Activated T-cell treated with anti-CD3 and anti-CD28 coated beads, Interleukin-2, amount 50 U/mL, for 24 hours (primary cell): Measurements from ENCODE around the gene LDLRAD4.
A peak's percentile ranks its signal among the peaks of the same experiment; 100 is the strongest.

Experiments used
- DNase-seq: peaks from one replicate; pipeline ENCODE4 v3.0.0-alpha.2; 2020
- H3K27ac Mint-ChIP-seq: 2 replicates; pipeline ENCODE4 v1.8.0; 2020; ENCODE audit warnings: mild to moderate bottlenecking, mixed read lengths
- H3K27me3 Mint-ChIP-seq: 2 replicates; pipeline ENCODE4 v1.8.0; 2020; ENCODE audit warnings: mixed read lengths
- H3K36me3 Mint-ChIP-seq: 2 replicates; pipeline ENCODE4 v1.8.0; 2020; ENCODE audit warnings: low read depth, mixed read lengths
- H3K4me1 Mint-ChIP-seq: 2 replicates; pipeline ENCODE4 v1.8.0; 2020; ENCODE audit warnings: low read depth, mixed read lengths
- H3K4me3 Mint-ChIP-seq: 2 replicates; pipeline ENCODE4 v1.8.0; 2020; ENCODE audit warnings: mild to moderate bottlenecking, moderate library complexity, mixed read lengths
- H3K9me3 Mint-ChIP-seq: 2 replicates; pipeline ENCODE4 v1.8.0; 2020; ENCODE audit warnings: mixed read lengths

Gene LDLRAD4

DNA sequence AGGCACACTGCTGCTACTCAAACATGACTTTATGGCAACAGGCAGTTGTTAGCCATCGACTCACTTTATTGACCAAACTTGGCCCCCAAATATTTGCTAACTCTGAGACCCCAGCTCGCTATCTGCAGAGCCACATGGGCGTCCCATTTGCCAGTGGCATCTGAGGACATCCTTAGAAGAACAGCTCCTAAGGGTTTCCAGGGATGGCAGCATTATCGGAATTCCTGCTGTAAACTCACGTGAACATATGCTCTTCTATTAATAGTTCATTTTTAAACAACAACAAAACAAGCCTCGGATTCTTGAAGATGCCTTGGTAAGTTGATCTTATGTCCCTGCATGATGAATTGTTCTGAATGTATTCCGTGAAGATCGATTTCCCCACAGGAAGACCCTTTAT lies 181.0 kb downstream of the LDLRAD4 start:
- Mint-ChIP-seq H3K27me3 (no peaks in the 10 kb centered on the region), H3K36me3 (peaks cover 41% of the 10 kb centered on the region), H3K4me1 (peaks cover 32% of the 10 kb centered on the region), H3K9me3 (no peaks in the 10 kb centered on the region), H3K4me3 (no peak overlapping the region), H3K27ac (no peak overlapping the region)
- DNase-seq: no peak

DNA sequence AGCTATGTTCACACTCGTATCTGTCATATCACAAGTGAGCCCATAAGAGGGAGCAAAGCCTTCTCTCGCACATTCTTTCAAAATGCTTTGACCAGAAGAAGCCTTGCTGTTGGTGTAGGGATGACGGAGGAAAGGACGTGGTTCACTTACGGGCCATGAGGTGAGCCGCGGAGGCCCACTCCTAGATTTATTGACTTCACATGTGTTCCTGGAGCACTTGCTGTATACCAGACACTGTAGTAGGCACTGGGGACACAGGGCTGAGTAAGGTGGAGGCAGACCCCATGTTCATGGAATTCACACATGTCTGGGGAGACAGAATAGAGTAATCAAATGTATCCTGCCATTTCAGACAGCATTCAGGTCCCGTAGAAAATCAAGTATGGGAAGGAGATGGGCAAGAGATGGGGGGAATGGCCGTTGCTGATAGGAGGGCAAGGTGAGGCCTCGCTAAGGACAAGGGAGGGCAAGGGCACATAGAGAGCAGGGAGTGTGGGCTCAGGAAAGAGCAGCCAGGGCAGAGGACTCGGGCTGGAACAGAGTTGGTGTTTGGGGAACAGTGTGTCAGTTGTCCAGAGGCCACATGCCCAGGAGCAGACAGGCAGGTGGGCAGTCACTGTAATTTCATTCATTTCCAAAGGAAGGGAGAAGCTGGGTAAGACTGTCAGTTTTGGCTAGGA lies 182.2 kb downstream of the LDLRAD4 start:
- Mint-ChIP-seq H3K27me3 (no peaks in the 10 kb centered on the region), H3K27ac (peak overlapping the region; percentile 10)

DNA sequence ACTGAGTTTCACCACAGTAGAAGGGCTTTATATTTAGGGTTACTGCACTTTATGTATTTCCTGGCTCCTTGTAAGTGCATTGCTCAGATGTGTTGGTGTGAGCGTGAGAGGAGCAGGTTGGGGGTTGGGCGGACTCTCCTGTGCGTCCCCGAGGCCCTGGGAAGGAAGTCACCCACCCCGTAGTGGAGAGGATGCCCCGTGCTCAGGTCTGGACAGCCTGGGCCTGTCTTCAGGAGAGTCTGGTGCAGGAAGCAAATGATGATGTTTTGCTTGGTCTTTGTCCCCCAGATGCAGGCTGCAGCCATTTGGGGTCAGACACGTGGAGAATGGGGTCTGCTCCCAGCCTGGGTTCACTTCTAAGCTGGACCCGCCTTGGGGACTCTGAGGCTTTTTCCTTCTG lies 182.8 kb downstream of the LDLRAD4 start:
- Mint-ChIP-seq H3K27ac (no peak overlapping the region), H3K4me1 (peaks cover 24% of the 10 kb centered on the region), H3K9me3 (no peaks in the 10 kb centered on the region), H3K36me3 (peaks cover 39% of the 10 kb centered on the region), H3K27me3 (no peaks in the 10 kb centered on the region), H3K4me3 (no peak overlapping the region)
- DNase-seq: no peak

More for the DNA sequence above, 182.2 kb downstream of the LDLRAD4 start:
- Mint-ChIP-seq H3K4me1 (peaks cover 25% of the 10 kb centered on the region), H3K36me3 (peaks cover 42% of the 10 kb centered on the region), H3K4me3 (no peak overlapping the region), H3K9me3 (no peaks in the 10 kb centered on the region)
- DNase-seq: no peak

DNA sequence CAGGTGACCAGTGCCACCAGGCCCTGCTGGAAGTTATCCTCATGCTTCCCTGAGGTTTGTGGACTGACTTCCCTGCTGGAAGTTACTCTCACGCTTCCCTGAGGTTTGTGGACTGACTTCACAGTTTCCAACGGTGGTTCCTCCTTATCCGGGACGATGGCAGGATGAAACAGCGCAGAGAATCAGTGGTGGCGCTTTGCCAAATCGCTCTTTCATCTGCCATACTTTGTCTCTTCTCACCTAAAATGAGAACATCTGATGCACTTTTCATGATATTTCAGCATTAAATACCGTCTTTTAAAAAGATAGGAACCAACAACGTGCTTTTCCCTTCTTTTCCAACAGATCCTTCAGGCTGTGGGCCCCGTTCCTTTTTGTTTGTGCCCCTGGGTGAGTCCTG lies 183.3 kb downstream of the LDLRAD4 start:
- H3K27ac Mint-ChIP-seq: no peak overlapping the region
- DNase-seq: no peak
- H3K4me3 Mint-ChIP-seq: no peak overlapping the region
- H3K27me3 Mint-ChIP-seq: no peaks in the 10 kb centered on the region
- peaks cover 39% of the 10 kb centered on the region for H3K36me3 Mint-ChIP-seq
- peaks cover 24% of the 10 kb centered on the region for H3K4me1 Mint-ChIP-seq
- no peaks in the 10 kb centered on the region for H3K9me3 Mint-ChIP-seq

DNA sequence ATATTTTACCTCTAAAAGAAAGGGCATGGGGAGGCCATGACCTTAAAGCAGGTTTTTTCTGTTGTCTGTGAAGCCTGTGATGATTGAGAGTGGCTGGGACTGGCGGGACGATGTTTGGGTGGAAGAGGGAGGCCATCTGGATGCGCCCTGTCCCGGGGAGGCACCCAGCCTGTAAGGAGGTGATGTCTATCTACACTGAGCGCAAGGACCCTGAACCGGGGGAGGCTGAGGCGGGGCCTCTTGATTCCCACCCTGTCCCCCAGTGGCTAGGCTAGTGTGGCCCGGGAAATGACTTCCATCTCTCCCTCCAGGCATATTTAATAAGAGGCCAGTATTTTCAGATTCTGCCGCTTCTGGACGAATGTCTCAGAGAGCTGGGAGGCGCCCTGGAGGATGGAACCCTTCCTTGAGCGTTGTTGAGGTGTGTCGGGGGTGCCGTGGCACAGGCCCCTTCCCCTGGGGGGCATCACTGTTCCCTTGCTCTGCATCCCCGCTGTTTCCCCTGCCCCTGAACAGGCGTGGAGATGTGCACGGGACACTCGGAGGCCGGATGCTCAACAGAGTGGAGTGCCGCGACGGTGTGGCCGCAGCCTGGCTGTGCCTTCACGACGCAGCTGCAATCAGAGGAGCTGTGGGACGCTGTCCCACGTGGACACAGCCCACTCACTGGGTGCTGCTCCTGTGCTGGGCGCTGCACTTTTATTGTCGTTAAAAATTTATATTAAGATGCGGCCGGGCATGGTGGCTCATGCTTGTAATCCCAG lies 185.4 kb downstream of the LDLRAD4 start:
- H3K4me1 Mint-ChIP-seq: peaks cover 26% of the 10 kb centered on the region
- H3K27me3 Mint-ChIP-seq: no peaks in the 10 kb centered on the region
- H3K4me3 Mint-ChIP-seq: no peak overlapping the region
- no peak for DNase-seq
- H3K27ac Mint-ChIP-seq: no peak overlapping the region
- H3K36me3 Mint-ChIP-seq: peaks cover 23% of the 10 kb centered on the region
- no peaks in the 10 kb centered on the region for H3K9me3 Mint-ChIP-seq

DNA sequence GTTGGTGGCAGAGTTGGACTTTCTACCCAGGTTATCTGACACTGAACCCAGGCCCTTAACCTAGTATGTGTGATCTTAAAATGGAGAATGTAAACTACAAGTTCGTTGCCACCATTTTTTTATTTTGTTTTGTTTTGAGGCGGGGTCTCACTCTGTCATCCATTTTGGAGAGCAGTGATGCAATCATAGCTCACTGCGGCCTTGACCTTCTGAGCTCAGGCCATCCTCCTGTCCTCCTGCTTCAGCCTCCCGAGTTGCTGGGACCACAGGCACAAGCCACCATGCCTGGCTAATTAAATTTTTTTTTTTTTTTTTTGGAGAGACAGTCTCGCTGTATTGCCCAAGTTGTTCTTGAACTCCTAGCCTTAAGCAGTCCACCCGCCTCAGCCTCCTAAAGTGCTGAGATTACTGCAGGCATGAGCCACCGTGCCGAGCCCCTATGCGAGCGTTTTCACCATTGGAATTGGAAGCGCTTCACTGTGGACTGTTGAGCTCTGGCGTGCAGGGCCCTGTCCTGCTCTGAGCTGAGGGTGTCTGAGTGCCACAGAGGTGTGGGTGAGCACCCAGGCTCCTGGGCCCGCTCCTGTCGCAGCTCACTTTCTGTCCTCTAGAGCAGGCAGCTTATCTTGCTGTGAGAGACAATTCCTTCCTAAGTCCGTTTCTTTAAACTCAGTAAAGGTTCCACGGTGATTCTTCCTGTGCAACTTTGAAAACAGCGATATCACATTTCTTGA lies 186.9 kb downstream of the LDLRAD4 start:
- Mint-ChIP-seq H3K9me3 (no peaks in the 10 kb centered on the region), H3K36me3 (peaks cover 27% of the 10 kb centered on the region), H3K4me1 (peaks cover 26% of the 10 kb centered on the region), H3K27ac (no peak overlapping the region), H3K4me3 (no peak overlapping the region), H3K27me3 (no peaks in the 10 kb centered on the region)
- no peak for DNase-seq

DNA sequence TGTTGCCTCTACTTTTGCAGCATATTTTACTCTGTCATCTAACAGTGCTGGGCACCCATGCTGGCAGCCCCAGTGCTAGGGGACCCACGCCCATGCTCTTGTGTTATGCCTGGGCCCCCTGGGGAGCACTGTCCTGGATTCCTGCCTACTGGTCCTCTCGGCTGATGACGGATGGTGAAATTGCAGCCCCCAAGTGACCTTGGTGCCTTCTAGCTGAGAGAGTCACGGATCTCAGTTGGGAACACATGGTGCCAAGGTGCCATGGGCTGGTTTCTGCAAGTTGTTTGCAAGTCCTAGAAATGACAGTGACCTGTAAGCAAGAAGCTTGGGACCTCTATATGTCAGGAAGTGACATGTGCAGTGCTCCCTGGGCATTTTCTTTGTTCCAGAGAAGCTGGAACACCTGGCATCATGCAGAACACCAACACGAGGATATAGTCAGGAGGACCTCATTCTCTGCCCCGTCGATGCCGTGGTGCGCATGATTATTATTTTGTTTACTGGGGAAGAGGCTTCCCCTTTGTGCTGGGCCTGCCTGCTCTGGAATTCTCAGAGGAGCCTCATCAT lies 187.6 kb downstream of the LDLRAD4 start:
- DNase-seq: no peak
- Mint-ChIP-seq H3K27ac (no peak overlapping the region), H3K4me3 (no peak overlapping the region), H3K36me3 (peaks cover 32% of the 10 kb centered on the region), H3K9me3 (no peaks in the 10 kb centered on the region), H3K4me1 (peaks cover 20% of the 10 kb centered on the region), H3K27me3 (no peaks in the 10 kb centered on the region)

DNA sequence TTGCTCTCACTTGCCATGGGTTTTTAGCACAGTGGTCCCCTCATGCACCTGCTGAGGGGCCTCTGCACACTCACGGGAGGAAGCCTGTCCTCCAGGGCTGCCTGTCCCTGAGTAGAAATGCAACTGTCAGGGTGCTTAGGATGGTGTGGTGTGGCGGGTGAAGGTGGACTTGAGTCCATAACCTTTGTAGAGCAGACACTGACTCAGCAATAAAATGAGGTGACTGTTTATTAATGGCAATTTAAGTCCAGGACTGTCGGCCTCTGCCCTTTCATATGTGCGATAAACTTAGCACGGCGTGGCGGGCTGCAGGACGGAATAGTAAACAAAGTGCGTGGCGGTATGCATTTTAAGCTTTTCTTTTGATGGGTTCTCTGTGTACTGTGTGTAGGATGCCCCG lies 188.2 kb downstream of the LDLRAD4 start:
- no peaks in the 10 kb centered on the region for H3K27me3 Mint-ChIP-seq
- peaks cover 16% of the 10 kb centered on the region for H3K4me1 Mint-ChIP-seq
- no peak overlapping the region for H3K4me3 Mint-ChIP-seq
- H3K36me3 Mint-ChIP-seq: peaks cover 38% of the 10 kb centered on the region
- no peak for DNase-seq
- H3K27ac Mint-ChIP-seq: no peak overlapping the region
- peaks cover 6% of the 10 kb centered on the region for H3K9me3 Mint-ChIP-seq

DNA sequence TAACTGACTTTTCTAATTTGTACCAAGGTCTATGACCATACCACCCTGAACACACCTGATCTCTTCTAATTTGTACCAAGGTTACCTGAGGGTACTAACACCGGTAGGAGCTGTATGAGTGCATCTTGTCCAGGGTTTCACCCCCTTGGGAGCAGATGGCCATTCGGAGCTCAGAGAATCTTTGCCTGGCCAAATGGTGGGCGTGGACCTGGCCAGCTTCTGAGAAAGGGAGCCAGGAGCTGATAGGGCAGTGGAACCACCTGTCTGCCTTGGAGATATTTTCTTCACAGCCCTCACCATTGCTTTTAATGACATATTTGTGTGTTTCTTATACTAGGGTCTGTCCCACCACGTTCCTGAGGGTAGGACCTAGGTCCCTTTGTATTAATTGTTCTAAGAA lies 188.9 kb downstream of the LDLRAD4 start:
- Mint-ChIP-seq H3K27ac (no peak overlapping the region), H3K4me1 (peaks cover 9% of the 10 kb centered on the region), H3K27me3 (no peaks in the 10 kb centered on the region), H3K36me3 (peaks cover 40% of the 10 kb centered on the region), H3K4me3 (no peak overlapping the region), H3K9me3 (peaks cover 11% of the 10 kb centered on the region)
- DNase-seq: no peak

DNA sequence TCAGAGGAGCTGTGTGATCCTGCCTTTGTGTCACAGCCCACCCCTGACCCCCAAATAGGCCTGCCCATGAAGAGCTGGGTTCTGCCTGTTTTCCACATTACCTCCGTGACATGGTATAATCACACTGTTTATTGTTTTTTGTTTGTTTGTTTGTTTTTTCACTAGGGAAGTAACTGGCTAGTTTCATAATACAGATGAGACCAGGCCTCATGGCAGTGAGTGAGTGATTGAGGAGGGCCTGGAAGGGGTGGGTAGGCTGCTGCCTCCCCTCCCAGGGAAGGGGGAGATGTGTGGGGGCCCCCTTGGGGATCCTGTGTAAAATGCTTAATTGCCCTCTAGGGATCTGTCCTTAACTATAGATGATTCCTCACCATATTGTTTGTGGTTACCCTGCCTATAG lies 190.5 kb downstream of the LDLRAD4 start:
- Mint-ChIP-seq H3K4me3 (no peak overlapping the region), H3K36me3 (peaks cover 45% of the 10 kb centered on the region), H3K9me3 (peaks cover 11% of the 10 kb centered on the region), H3K4me1 (peaks cover 6% of the 10 kb centered on the region), H3K27ac (peak overlapping the region; percentile 14), H3K27me3 (no peaks in the 10 kb centered on the region)
- DNase-seq: no peak

DNA sequence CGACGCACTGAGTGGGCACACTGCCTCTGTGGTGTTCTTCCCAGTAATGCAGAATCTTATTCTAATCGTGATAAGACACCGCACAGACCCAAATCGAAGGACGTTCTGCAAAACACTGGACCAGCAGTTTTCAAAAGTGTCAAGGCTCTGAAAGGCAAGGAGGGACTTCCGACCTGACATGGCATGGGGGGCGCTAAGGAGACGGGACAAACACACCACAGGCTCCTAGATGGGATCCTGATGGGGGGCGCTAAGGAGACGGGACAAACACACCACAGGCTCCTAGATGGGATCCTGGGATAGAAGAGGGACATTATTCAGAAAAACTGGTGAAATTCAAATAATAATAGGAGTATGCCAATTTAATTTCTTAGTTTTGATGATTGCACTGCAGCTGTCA lies 191.4 kb downstream of the LDLRAD4 start:
- Mint-ChIP-seq H3K9me3 (peaks cover 11% of the 10 kb centered on the region), H3K4me1 (peaks cover 13% of the 10 kb centered on the region), H3K36me3 (peaks cover 42% of the 10 kb centered on the region), H3K27ac (no peak overlapping the region), H3K4me3 (no peak overlapping the region), H3K27me3 (no peaks in the 10 kb centered on the region)
- DNase-seq: no peak

DNA sequence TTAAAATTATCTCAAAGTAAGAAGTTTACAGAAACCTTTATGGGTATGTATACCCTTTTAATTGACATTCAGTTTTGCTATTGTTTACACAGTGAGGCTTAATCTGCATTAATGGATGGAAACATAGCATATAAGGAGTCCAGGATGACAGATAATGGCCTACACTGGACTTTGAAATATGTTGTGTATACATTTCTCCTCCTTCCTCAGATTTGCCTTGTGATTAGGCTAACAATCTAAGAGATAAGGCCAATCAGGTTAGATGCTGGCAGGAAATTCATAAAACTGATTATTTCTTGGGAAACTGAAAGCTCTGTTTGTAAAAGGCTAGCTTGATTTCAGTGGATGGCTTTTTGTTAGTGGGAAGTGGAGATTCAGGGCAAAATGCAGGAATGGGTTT lies 191.9 kb downstream of the LDLRAD4 start:
- H3K27me3 Mint-ChIP-seq: no peaks in the 10 kb centered on the region
- DNase-seq: no peak
- H3K27ac Mint-ChIP-seq: no peak overlapping the region
- H3K4me3 Mint-ChIP-seq: no peak overlapping the region
- peaks cover 42% of the 10 kb centered on the region for H3K36me3 Mint-ChIP-seq
- H3K4me1 Mint-ChIP-seq: peaks cover 17% of the 10 kb centered on the region
- H3K9me3 Mint-ChIP-seq: peaks cover 11% of the 10 kb centered on the region

DNA sequence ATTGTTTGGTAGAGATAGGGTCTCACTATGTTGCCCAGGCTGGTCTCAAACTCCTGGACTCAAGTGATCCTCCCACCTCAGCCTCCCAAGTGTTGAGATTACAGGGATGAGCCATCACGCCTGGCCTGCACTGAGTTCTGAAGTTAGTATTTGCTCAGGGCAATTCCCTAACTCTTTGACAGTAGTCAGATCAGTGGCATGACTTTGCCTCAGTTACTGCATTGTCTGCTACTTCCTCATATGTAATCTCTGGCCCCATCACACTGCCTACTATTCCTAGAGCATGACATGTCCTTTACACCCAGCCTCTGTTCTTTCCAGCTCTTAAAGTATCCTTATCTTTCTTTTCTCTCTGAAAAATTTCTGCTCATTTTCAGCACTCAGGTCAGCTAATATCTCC lies 193.5 kb downstream of the LDLRAD4 start:
- Mint-ChIP-seq H3K36me3 (peaks cover 42% of the 10 kb centered on the region), H3K27ac (no peak overlapping the region), H3K27me3 (no peaks in the 10 kb centered on the region), H3K9me3 (peaks cover 11% of the 10 kb centered on the region), H3K4me3 (no peak overlapping the region), H3K4me1 (peaks cover 29% of the 10 kb centered on the region)
- no peak for DNase-seq

DNA sequence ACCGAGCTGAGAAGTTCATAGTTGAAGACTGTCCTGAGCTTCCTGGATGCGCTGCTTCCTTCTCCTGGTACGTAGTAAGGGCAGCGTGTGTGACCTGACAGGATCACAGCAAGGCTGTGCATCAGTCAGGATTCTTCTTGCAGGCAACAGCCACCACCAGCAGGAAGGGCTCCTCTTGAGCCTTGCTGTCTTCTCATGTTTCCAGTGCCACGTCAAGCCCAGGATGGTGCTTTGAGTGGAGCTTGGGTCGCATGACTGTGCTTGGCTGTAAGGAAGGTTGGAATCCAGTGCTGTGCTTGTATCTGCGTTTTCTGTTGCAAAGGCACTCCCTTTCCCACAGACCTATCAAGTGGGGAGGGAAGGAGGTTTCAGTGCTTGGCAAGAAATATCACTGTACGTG lies 194.3 kb downstream of the LDLRAD4 start:
- H3K27me3 Mint-ChIP-seq: no peaks in the 10 kb centered on the region
- peaks cover 42% of the 10 kb centered on the region for H3K36me3 Mint-ChIP-seq
- H3K9me3 Mint-ChIP-seq: peaks cover 11% of the 10 kb centered on the region
- H3K27ac Mint-ChIP-seq: no peak overlapping the region
- peaks cover 34% of the 10 kb centered on the region for H3K4me1 Mint-ChIP-seq
- no peak for DNase-seq
- no peak overlapping the region for H3K4me3 Mint-ChIP-seq
